K562 (cell line): Measurements from ENCODE around the gene IFNAR2. TPM values are rescaled to one million over a fixed set of nuclear protein-coding genes. Genes with fewer than 3 reads are reported as not detected.

Source experiments
- CBX1 ChIP-seq: sonication (generic); IDR thresholded peaks from 2 replicates; pipeline ENCODE4 v1.6.1; 2016; ENCODE audit warnings: antibody characterized with exemption, low read depth, mild to moderate bottlenecking
- ELF1 ChIP-seq: fragments of 200-800 bp; sonication (Bioruptor generic); IDR thresholded peaks from 2 replicates; pipeline ENCODE4 v1.6.1; 2016; ENCODE audit warnings: missing genetic modification characterization, missing compliant biosample characterization
- ELK1 ChIP-seq: sonication (generic); formaldehyde crosslinking; IDR thresholded peaks from 2 replicates; pipeline ENCODE4 v1.8.1; 2022; ENCODE audit warnings: missing genetic modification reagents
- ESRRB ChIP-seq: fragments of 250-450 bp; sonication (Bioruptor Pico); IDR thresholded peaks from 2 replicates; pipeline ENCODE4 v1.5.0; 2020; ENCODE audit warnings: mild to moderate bottlenecking, moderate library complexity, borderline replicate concordance
- FOXJ2 ChIP-seq: fragments of 200-800 bp; sonication (Bioruptor generic); IDR thresholded peaks from 2 replicates; pipeline ENCODE4 v1.6.1; 2016; ENCODE audit warnings: missing genetic modification characterization, missing compliant biosample characterization
- HCFC1 ChIP-seq: IDR thresholded peaks from 2 replicates; pipeline ENCODE4 v1.6.1; 2012; ENCODE audit warnings: low read depth, low read length, improper control_type of control experiment
- HLTF ChIP-seq: fragments of 450-650 bp; IDR thresholded peaks from 2 replicates; pipeline ENCODE4 v1.6.1; 2016
- KDM4B ChIP-seq, 2 experiments: fragments of 450-650 bp in 1 of 2; sonication (generic) in 1 of 2; IDR thresholded peaks; 2 replicates each; pipeline ENCODE4 v1.6.1; 2016 to 2017; ENCODE audit warnings: borderline replicate concordance in 2 of 2, antibody characterized with exemption in 1 of 2, low read depth in 1 of 2, mild to moderate bottlenecking in 1 of 2
- MYNN ChIP-seq, 2 experiments: sonication (generic); formaldehyde crosslinking in 1 of 2; IDR thresholded peaks; 2 replicates each; pipeline versions ENCODE4 v1.5.0 to v1.6.1; 2016 to 2020; ENCODE audit warnings: antibody characterized with exemption in 1 of 2, missing genetic modification reagents in 1 of 2
- PCBP1 ChIP-seq: fragments of 200-400 bp; formaldehyde crosslinking; IDR thresholded peaks from 2 replicates; pipeline ENCODE4 v1.6.1; 2018; ENCODE audit warnings: mild to moderate bottlenecking, low read depth, low read length; ENCODE audit not compliant: poor library complexity, severe bottlenecking
- RBM15 ChIP-seq: fragments of 200-400 bp; formaldehyde crosslinking; IDR thresholded peaks from 2 replicates; pipeline ENCODE4 v1.6.1; 2018; ENCODE audit warnings: mild to moderate bottlenecking, low read length, moderate library complexity; ENCODE audit not compliant: insufficient read depth
- U2AF2 ChIP-seq: fragments of 200-400 bp; formaldehyde crosslinking; optimal IDR thresholded peaks from 2 replicates; pipeline ENCODE3; 2017; ENCODE audit warnings: low read depth, mild to moderate bottlenecking, low read length
- XRCC5 ChIP-seq: fragments of 200-400 bp; formaldehyde crosslinking; IDR thresholded peaks from 2 replicates; pipeline ENCODE4 v1.6.1; 2017; ENCODE audit warnings: low read depth, mild to moderate bottlenecking, low read length
- ZC3H8 ChIP-seq: fragments of 450-650 bp; IDR thresholded peaks from 2 replicates; pipeline ENCODE4 v1.6.1; 2017
- ZNF134 ChIP-seq: fragments of 250-450 bp; sonication (Bioruptor Pico); conservative IDR thresholded peaks from 2 replicates; pipeline ENCODE4 v1.4.0; 2020
- ZNF24 ChIP-seq: fragments of 450-650 bp; IDR thresholded peaks from 2 replicates; pipeline ENCODE4 v1.6.1; 2016
- ZNF41 ChIP-seq: fragments of 250-450 bp; sonication (Bioruptor Pico); conservative IDR thresholded peaks from 2 replicates; pipeline ENCODE4 v1.4.0; 2020; ENCODE audit warnings: mild to moderate bottlenecking
- ZNF511 ChIP-seq: sonication (generic); formaldehyde crosslinking; IDR thresholded peaks from 2 replicates; pipeline ENCODE4 v1.8.0; 2022; ENCODE audit warnings: mild to moderate bottlenecking, missing genetic modification reagents
- ZNF57 ChIP-seq: fragments of 450-650 bp; formaldehyde crosslinking; IDR thresholded peaks from 2 replicates; pipeline ENCODE4 v1.4.0; 2020; ENCODE audit warnings: mild to moderate bottlenecking, moderate library complexity
- polyA plus RNA-seq, 8 experiments: library from polyadenylated mRNA; depleted of rRNA in 4 of 8; stranded (reverse) in 5 of 8; unstranded in 3 of 8; fragments of >200 nt; fragmentation: Nextera tagmentation in 2 of 8; fragmentation: Illumina TruSeq in 1 of 8; extraction: Ambion mirVana in 2 of 8; extraction: Trizol in 1 of 8; gene quantifications; 2 replicates each; pipeline versions ENCODE4 v1.2.1 to v1.2.3, GENCODE V29; 2011 to 2014; ENCODE audit warnings: inconsistent platforms in 1 of 8, missing spikeins in 1 of 8
- total RNA-seq, 7 experiments: library from RNA; depleted of rRNA in 6 of 7; stranded (reverse); fragments of >200 nt in 6 of 7; fragmentation: Illumina TruSeq in 2 of 7; extraction: Trizol in 2 of 7; gene quantifications; 2 replicates each; pipeline versions ENCODE4 v1.2.1 to v1.2.3, GENCODE V29; 2011 to 2021; ENCODE audit warnings: low replicate concordance in 1 of 7
- TF ChIP-seq, protein P1 (sequence below): fragments of 250-450 bp; sonication (Bioruptor Pico); IDR thresholded peaks from 2 replicates; pipeline ENCODE4 v1.4.0; 2020; ENCODE audit warnings: mild to moderate bottlenecking
- TF ChIP-seq, protein P2 (sequence below): sonication (generic); formaldehyde crosslinking; IDR thresholded peaks from 2 replicates; pipeline ENCODE4 v1.8.0; 2023; ENCODE audit warnings: mild to moderate bottlenecking, missing genetic modification reagents

The IFNAR2 gene
- total and polyA plus RNA-seq, 9 of the 15 experiments (the other 6 are each of a cell fraction or from before 2014, with no cell fraction given): 1.7 to 48.3 (median 8.4) TPM

- TF ChIP-seq, protein P1, sequence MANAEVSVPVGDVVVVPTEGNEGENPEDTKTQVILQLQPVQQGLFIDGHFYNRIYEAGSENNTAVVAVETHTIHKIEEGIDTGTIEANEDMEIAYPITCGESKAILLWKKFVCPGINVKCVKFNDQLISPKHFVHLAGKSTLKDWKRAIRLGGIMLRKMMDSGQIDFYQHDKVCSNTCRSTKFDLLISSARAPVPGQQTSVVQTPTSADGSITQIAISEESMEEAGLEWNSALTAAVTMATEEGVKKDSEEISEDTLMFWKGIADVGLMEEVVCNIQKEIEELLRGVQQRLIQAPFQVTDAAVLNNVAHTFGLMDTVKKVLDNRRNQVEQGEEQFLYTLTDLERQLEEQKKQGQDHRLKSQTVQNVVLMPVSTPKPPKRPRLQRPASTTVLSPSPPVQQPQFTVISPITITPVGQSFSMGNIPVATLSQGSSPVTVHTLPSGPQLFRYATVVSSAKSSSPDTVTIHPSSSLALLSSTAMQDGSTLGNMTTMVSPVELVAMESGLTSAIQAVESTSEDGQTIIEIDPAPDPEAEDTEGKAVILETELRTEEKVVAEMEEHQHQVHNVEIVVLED (CRISPR knock-in tag): peak; percentile 69
- 0 out of 2 replicates have a peak, but pooled peaks have one; percentile 53 for TF ChIP-seq CBX1
- TF ChIP-seq U2AF2: no peak
- no peak for TF ChIP-seq ELK1 (CRISPR knock-in tag)
- 0 out of 2 replicates have a peak, but pooled peaks have one; percentile 30 for TF ChIP-seq ELF1 (tag)
- TF ChIP-seq ESRRB (CRISPR knock-in tag): no peak
- TF ChIP-seq MYNN (IDR thresholded peaks at IDR 0.05): peak; percentile 14; the same call in 1 of the 2 replicates
- TF ChIP-seq MYNN (CRISPR knock-in tag; IDR thresholded peaks at IDR 0.05): no peak
- no peak for TF ChIP-seq ZNF511 (CRISPR knock-in tag)
- TF ChIP-seq ZNF57 (CRISPR knock-in tag): no peak
- no peak for TF ChIP-seq FOXJ2 (tag)
- TF ChIP-seq PCBP1: peak; percentile 40
- TF ChIP-seq, protein P2, sequence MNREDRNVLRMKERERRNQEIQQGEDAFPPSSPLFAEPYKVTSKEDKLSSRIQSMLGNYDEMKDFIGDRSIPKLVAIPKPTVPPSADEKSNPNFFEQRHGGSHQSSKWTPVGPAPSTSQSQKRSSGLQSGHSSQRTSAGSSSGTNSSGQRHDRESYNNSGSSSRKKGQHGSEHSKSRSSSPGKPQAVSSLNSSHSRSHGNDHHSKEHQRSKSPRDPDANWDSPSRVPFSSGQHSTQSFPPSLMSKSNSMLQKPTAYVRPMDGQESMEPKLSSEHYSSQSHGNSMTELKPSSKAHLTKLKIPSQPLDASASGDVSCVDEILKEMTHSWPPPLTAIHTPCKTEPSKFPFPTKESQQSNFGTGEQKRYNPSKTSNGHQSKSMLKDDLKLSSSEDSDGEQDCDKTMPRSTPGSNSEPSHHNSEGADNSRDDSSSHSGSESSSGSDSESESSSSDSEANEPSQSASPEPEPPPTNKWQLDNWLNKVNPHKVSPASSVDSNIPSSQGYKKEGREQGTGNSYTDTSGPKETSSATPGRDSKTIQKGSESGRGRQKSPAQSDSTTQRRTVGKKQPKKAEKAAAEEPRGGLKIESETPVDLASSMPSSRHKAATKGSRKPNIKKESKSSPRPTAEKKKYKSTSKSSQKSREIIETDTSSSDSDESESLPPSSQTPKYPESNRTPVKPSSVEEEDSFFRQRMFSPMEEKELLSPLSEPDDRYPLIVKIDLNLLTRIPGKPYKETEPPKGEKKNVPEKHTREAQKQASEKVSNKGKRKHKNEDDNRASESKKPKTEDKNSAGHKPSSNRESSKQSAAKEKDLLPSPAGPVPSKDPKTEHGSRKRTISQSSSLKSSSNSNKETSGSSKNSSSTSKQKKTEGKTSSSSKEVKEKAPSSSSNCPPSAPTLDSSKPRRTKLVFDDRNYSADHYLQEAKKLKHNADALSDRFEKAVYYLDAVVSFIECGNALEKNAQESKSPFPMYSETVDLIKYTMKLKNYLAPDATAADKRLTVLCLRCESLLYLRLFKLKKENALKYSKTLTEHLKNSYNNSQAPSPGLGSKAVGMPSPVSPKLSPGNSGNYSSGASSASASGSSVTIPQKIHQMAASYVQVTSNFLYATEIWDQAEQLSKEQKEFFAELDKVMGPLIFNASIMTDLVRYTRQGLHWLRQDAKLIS (CRISPR knock-in tag): peak; percentile 70; the same call in 1 of the 2 replicates
- TF ChIP-seq ZNF41 (CRISPR knock-in tag): no peak
- no peak for TF ChIP-seq HLTF
- TF ChIP-seq ZNF24: no peak
- no peak for TF ChIP-seq ZC3H8
- TF ChIP-seq KDM4B (IDR thresholded peaks at IDR 0.05; ENCODE audit: borderline replicate concordance in 2 of 2, low read depth in 1 of 2): no peak
- no peak for TF ChIP-seq ZNF134
- TF ChIP-seq HCFC1: no peak; the same call in 1 of the 2 replicates
- TF ChIP-seq XRCC5: no peak
- TF ChIP-seq RBM15: no peak
Measured at GRCh38 chr21:33229784-33230544, at the start of gene IFNAR2 (continued).
